Measurements from ENCODE around the gene MEGF9.

- TF ChIP-seq, protein P1, sequence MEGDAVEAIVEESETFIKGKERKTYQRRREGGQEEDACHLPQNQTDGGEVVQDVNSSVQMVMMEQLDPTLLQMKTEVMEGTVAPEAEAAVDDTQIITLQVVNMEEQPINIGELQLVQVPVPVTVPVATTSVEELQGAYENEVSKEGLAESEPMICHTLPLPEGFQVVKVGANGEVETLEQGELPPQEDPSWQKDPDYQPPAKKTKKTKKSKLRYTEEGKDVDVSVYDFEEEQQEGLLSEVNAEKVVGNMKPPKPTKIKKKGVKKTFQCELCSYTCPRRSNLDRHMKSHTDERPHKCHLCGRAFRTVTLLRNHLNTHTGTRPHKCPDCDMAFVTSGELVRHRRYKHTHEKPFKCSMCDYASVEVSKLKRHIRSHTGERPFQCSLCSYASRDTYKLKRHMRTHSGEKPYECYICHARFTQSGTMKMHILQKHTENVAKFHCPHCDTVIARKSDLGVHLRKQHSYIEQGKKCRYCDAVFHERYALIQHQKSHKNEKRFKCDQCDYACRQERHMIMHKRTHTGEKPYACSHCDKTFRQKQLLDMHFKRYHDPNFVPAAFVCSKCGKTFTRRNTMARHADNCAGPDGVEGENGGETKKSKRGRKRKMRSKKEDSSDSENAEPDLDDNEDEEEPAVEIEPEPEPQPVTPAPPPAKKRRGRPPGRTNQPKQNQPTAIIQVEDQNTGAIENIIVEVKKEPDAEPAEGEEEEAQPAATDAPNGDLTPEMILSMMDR (IDR thresholded peaks at IDR 0.05), result no peak
- TF ChIP-seq POLR2A (IDR thresholded peaks at IDR 0.05), result no peak
These were observed 87.2 kb downstream of the MEGF9 start for GRCh38 chr9:120627073-120627472.

Data from sigmoid colon (tissue), 3 donors.